NCI-H345 treated with DMSO at 0.1 percent for 48 hours (cell line): ENCODE results near the gene PLK5.

ENCODE experiments used
- DNase-seq: peaks from one replicate; lab custom pipeline; 2025; ENCODE audit not compliant: unreplicated experiment; lab: John Stamatoyannopoulos, UW

The PLK5 gene

GRCh38 chr19:1576242-1577089 lies 52.6 kb downstream of the PLK5 start:
- no peak for DNase-seq

GRCh38 chr19:1577090-1577928 lies 53.4 kb downstream of the PLK5 start:
- DNase-seq, result no peak

DNA sequence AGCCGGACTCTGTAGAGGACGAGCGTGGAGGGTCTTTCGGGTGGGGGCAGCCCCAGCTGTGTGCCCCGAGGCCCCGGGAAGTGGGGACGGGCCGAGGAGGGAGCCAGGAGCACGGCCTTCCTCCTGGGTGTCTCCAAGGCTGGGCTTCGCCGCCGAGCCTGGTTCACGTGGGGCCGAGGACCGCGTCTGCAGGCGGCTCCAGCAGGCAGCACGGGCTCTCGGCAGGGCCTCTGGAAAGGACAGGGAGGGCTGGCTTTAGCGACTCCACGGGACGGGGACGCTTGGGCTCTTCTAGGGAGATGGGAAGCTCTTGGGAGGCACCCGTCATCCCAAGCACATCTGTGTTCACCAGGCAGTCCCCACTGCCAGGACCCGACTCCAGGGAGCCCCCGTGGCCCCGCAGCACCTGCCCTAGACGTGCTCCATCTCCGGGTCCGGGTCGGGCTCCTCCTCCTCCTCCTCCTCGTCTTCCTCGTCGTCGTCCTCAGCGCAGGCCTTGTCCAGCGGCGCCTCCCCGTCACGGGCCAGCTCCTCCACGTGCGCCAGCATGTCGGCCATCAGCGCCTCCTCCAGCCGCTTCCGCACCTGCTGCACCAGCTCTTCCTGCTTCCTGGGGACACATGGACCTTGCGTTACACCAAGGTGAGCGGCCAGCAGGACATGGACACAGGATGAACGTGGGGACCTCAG lies 54.2 kb downstream of the PLK5 start:
- DNase-seq, result no peak

GRCh38 chr19:1579222-1579621 lies 55.3 kb downstream of the PLK5 start:
- no peak for DNase-seq

DNA sequence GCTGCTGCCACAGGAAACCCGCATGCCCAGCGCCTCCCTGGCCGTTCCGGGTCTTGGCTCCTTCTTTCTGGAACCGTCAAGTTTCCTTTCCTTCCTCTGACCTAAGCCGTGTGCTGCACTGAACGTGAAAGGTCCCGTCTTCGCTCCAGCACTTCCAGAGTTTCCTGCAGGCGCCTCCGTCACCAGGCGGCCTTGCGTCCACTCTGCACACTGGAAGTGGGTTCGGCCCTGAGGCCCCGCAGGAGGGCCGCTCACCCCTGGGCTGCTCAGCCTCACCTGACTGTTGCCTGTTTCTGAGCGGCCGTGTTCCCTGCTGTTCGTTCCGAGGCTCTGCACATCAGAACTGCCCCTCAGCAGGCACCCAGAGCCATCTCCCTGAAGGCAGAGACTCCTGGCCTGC lies 56.5 kb downstream of the PLK5 start:
- DNase-seq, result no peak

GRCh38 chr19:1580957-1581356 lies 57.1 kb downstream of the PLK5 start:
- DNase-seq, result no peak

DNA sequence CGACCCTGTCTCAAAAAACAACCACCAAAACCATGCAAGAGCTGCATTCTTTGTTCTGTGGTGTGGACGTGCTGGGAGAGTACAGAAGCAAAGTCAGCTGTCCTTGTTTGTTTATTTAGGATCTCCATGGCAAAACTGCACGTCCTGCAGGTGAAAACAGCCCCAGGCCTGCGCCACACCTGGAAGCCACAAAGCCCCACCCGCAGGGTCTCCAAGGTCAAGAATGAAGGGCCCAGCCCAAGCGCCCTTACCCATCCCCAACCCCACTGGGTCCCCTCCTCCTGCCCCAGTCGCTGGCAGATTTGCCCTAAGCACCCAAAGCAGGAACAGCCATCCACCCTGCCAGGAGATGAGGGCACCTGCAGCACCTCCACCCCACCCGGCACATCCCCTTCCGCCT lies 58.3 kb downstream of the PLK5 start:
- no peak for DNase-seq

DNA sequence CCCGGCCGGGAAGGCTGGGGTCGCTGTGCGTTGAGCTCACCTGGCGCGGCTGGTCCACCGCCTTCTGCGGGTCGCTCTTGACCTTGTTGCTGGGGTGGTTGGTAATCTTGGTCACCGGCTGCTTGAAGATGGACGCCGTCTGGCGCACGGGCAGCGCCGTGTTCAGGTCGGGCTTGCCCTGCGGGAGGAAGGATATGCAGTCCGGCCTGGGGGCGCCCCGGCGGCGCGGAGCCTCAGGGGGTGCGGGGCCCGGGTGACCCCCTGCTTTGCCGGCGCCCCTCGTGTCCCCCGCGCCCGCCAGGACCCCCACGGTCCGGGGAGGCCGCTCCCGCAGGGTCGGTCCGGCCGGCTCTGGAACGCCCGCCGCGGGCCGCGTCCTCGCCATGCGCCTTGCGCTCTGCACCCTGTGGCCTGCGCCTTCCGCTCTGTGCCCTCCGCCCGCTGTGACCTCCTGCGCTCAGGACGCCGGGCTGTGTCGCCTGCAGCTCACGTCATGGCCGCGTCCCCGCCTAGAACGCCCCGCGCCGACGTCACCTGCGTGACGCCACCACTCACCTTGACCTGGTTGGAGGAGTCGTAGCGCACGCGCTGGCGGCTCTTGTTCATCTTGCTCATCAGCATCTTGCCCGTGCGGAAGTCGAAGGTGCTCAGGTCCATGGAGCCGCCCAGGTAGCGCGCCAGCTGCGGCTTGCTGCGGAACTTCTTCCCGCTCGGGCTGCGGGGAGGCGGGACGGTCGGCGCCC lies 60.8 kb downstream of the PLK5 start:
- no peak for DNase-seq

DNA sequence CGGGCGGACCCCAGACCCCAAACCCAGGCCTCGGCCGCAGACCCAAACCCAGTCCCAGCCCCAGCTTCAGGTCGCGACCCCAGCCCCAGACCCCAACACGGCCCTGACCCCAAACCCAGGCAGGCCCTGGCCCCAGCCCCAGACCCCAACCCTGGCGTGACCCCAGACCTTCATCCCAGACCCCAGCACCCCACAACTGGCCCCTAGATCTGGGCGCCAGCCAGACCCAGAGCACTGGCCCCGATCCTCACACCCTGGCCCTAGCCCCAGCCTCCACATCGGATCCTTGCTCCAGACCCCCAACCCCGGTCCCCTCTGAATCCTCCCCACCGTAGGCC lies 61.3 kb downstream of the PLK5 start:
- DNase-seq, result no peak
